ENCODE measurements around the gene ZNF584.

DNA sequence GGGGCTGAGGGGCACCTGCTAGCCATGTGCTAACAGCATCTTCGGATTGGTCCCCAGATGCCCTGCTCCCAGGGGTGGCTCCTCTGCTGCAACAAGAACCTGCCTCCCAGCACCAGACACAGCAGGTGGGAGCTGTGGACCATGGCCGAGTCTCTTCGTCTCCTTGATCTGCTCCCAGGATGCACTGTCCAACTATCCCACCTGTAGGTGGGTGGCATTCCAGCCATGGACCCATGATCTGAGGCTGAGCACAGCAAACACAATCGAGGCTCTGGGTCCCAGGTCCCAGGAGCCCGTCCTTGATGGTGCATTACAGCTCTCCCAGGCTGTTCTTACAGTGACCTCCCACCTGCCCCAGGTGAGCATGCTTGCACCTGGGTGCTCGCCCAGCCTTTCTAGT lies 29.2 kb upstream of the ZNF584 start:
- TF ChIP-seq POLR2AphosphoS5 (IDR thresholded peaks at IDR 0.05; ENCODE audit: borderline replicate concordance, low read depth, low read length) = no peak
- TF ChIP-seq EZH2 (IDR thresholded peaks at IDR 0.05) = no peak
- TF ChIP-seq FOXP2 (optimal IDR thresholded peaks at IDR 0.05; ENCODE audit: control extremely low read depth, extremely low read length, insufficient read depth) = no peak

Measured in SK-N-MC (cell line).